Thyroid gland (tissue), 4 donors: ENCODE measurements around the gene C21orf58. TPM values are rescaled to one million over a fixed set of nuclear protein-coding genes. Genes with fewer than 3 reads are reported as not detected.
"Not testable (repeated sequence)": the region's sequence is repeated elsewhere in the genome, so short reads cannot be mapped to it uniquely, and the experiment has no call there.

Experiments
- DNase-seq, 2 donors: peaks; one replicate each; pipeline ENCODE4 v3.0.0-alpha.2; 2019
- H3K27ac ChIP-seq, 3 donors: fragments of 200-600 bp; sonication (generic); 1 replicate in 2 of 3; 2 replicates in 1 of 3; pipeline ENCODE4 v1.5.1; 2016 to 2019; ENCODE audit warnings: mild to moderate bottlenecking in 1 of 3, moderate library complexity in 1 of 3
- H3K27me3 ChIP-seq: fragments of 200-600 bp; sonication (generic); one replicate; pipeline ENCODE4 v1.5.1; 2019
- H3K36me3 ChIP-seq, 2 donors: fragments of 200-600 bp; sonication (generic); one replicate each; pipeline ENCODE4 v1.5.1; 2016 to 2019
- H3K4me1 ChIP-seq, 2 donors: fragments of 200-600 bp; sonication (generic); one replicate each; pipeline ENCODE4 v1.5.1; 2017 to 2019
- H3K4me3 ChIP-seq, 3 donors: fragments of 200-600 bp; sonication (generic); replicated peaks in 1 of 3; 1 replicate in 2 of 3; 2 replicates in 1 of 3; pipeline ENCODE4 v1.5.1; 2016; ENCODE audit warnings: mild to moderate bottlenecking in 1 of 3
- H3K9me3 ChIP-seq: fragments of 200-600 bp; sonication (generic); one replicate; pipeline ENCODE4 v1.5.1; 2017
- CTCF ChIP-seq, 6 experiments: fragments of 200-600 bp in 3 of 6; fragments of 450-650 bp in 3 of 6; sonication (generic) in 3 of 6; IDR thresholded peaks; one replicate each; pipeline ENCODE4 v1.5.1; 2016 to 2019; ENCODE audit warnings: antibody characterized with exemption in 6 of 6, mild to moderate bottlenecking in 2 of 6, inconsistent platforms in 1 of 6, moderate library complexity in 1 of 6
- POLR2A ChIP-seq, 2 donors: fragments of 450-650 bp; IDR thresholded peaks; one replicate each; pipeline ENCODE4 v1.6.1; 2017; ENCODE audit warnings: antibody characterized with exemption in 2 of 2, mild to moderate bottlenecking in 2 of 2, moderate library complexity in 1 of 2
- WGBS, 2 donors: methylation state at CpG; one replicate each; pipeline ENCODE4 v1.1.5; 2017; 5-methylcytosine and 5-hydroxymethylcytosine counted together
- intact Hi-C: fragments of 100-400 bp; cut with DNase I; formaldehyde crosslinking; loops from one replicate; pipeline ENCODE4 v1.15.1; 2023
- total RNA-seq, 4 donors: library from RNA; depleted of rRNA; stranded (reverse); fragments of >200 nt; gene quantifications; one replicate each; pipeline ENCODE4 v1.2.3, GENCODE V29; 2016

The C21orf58 gene
- total RNA-seq, 4 donors from 2014 or later: 0.89 to 2.2 (median 1.7) TPM

GRCh38 chr21:46316708-46317324, 6.9 kb downstream of the C21orf58 start:
- H3K4me3 ChIP-seq: no peak overlapping the region
- no peaks in the 10 kb centered on the region for H3K4me1 ChIP-seq
- H3K9me3 ChIP-seq: no peaks in the 10 kb centered on the region
- intact Hi-C loops: no loop called here
- H3K27ac ChIP-seq: no peak overlapping the region
- no peak for DNase-seq
- no peak for TF ChIP-seq POLR2A (IDR thresholded peaks at IDR 0.05)
- no peak for TF ChIP-seq CTCF (IDR thresholded peaks at IDR 0.05)
- H3K27me3 ChIP-seq: no peaks in the 10 kb centered on the region
- H3K36me3 ChIP-seq: no peaks in the 10 kb centered on the region
- 91 to 98% methylated on average over 13 to 14 of the region's 14 CpGs for WGBS, 2 donors

GRCh38 chr21:46314441-46315020, 9.1 kb downstream of the C21orf58 start:
- H3K4me1 ChIP-seq: no peaks in the 10 kb centered on the region
- intact Hi-C loops: no loop called here
- DNase-seq: no peak
- TF ChIP-seq CTCF (IDR thresholded peaks at IDR 0.05) (no peak), POLR2A (IDR thresholded peaks at IDR 0.05) (no peak)
- no peaks in the 10 kb centered on the region for H3K27me3 ChIP-seq
- no peak overlapping the region for H3K4me3 ChIP-seq
- 96% methylated on average over 14 to 17 of the region's 22 CpGs for WGBS, 2 donors
- no peaks in the 10 kb centered on the region for H3K9me3 ChIP-seq
- H3K36me3 ChIP-seq: no peaks in the 10 kb centered on the region
- H3K27ac ChIP-seq: no peak overlapping the region

- no peak overlapping the region for H3K4me3 ChIP-seq
- WGBS, 2 donors: 96 to 98% methylated on average over 5 of the region's 5 CpGs
- H3K36me3 ChIP-seq: no peaks in the 10 kb centered on the region
- no peaks in the 10 kb centered on the region for H3K9me3 ChIP-seq
- H3K4me1 ChIP-seq: no peaks in the 10 kb centered on the region
- H3K27ac ChIP-seq: no peak overlapping the region
- no peak for TF ChIP-seq POLR2A (IDR thresholded peaks at IDR 0.05)
- TF ChIP-seq CTCF (IDR thresholded peaks at IDR 0.05): no peak
- intact Hi-C loops: no loop called here
- no peaks in the 10 kb centered on the region for H3K27me3 ChIP-seq
- DNase-seq: no peak
These were observed 10.7 kb downstream of the C21orf58 start for GRCh38 chr21:46312949-46313348.

GRCh38 chr21:46311568-46311967, 12.1 kb downstream of the C21orf58 start:
- no peak for DNase-seq
- intact Hi-C loops: no loop called here
- TF ChIP-seq CTCF (IDR thresholded peaks at IDR 0.05): no peak
- TF ChIP-seq POLR2A (IDR thresholded peaks at IDR 0.05): no peak
- no peaks in the 10 kb centered on the region for H3K27me3 ChIP-seq
- H3K4me1 ChIP-seq: no peaks in the 10 kb centered on the region
- H3K4me3 ChIP-seq: no peak overlapping the region
- H3K36me3 ChIP-seq: no peaks in the 10 kb centered on the region
- no peak overlapping the region for H3K27ac ChIP-seq
- no peaks in the 10 kb centered on the region for H3K9me3 ChIP-seq

GRCh38 chr21:46310260-46310659, 13.4 kb downstream of the C21orf58 start:
- H3K27me3 ChIP-seq, H3K27ac ChIP-seq, H3K9me3 ChIP-seq, H3K4me1 ChIP-seq, H3K36me3 ChIP-seq, intact Hi-C loops, H3K4me3 ChIP-seq, DNase-seq: not testable (repeated sequence)
- 96 to 97% methylated on average over 8 of the region's 8 CpGs for WGBS, 2 donors
